Natural killer cell treated with Interleukin-12 subunit alpha and Interleukin-12 subunit beta and Interleukin-15 and Interleukin-18, amount 100 ng/mL, for 72 hours (primary cell): Measurements from ENCODE around the gene CPLANE2. TPM values are rescaled to one million over a fixed set of nuclear protein-coding genes. Genes with fewer than 3 reads are reported as not detected.
"Not testable (repeated sequence)": the region's sequence is repeated elsewhere in the genome, so short reads cannot be mapped to it uniquely, and the experiment has no call there.

ENCODE experiments used
- ATAC-seq, 2 donors: fragments of 150-1000 bp; cut with Tn5 transposase in 1 of 2; sonication (Bioruptor Pico), chemical (Tn5 transposase) in 1 of 2; 2 replicates each; pipeline ENCODE4 v1.10.0; 2021
- DNase-seq: peaks from one replicate; pipeline ENCODE4 v3.0.0; 2022; ENCODE audit warnings: low spot score
- H3K27ac Mint-ChIP-seq, 2 donors: 1 replicate in 1 of 2; 2 replicates in 1 of 2; pipeline ENCODE4 v1.8.0; 2022; ENCODE audit warnings: mixed read lengths in 2 of 2, mild to moderate bottlenecking in 1 of 2, moderate library complexity in 1 of 2
- H3K27me3 Mint-ChIP-seq, 2 donors: 1 replicate in 1 of 2; 2 replicates in 1 of 2; pipeline ENCODE4 v1.8.0; 2022; ENCODE audit warnings: mixed read lengths in 2 of 2
- H3K36me3 Mint-ChIP-seq: one replicate; pipeline ENCODE4 v1.8.0; 2022; ENCODE audit warnings: mixed read lengths
- H3K4me1 Mint-ChIP-seq, 2 donors: 1 replicate in 1 of 2; 2 replicates in 1 of 2; pipeline ENCODE4 v1.8.0; 2022; ENCODE audit warnings: low read depth in 2 of 2, mixed read lengths in 2 of 2, mild to moderate bottlenecking in 1 of 2
- H3K4me3 Mint-ChIP-seq: one replicate; pipeline ENCODE4 v1.8.0; 2022; ENCODE audit warnings: mixed read lengths
- H3K9me3 Mint-ChIP-seq: 2 replicates; pipeline ENCODE4 v1.8.0; 2022; ENCODE audit warnings: mixed read lengths
- total RNA-seq, 2 donors: library from RNA; stranded (reverse); gene quantifications; one replicate each; pipeline ENCODE4 v1.2.3, GENCODE V29; 2022

Gene CPLANE2
- total RNA-seq, 2 donors from 2014 or later: 3.2 to 3.8 TPM

DNA sequence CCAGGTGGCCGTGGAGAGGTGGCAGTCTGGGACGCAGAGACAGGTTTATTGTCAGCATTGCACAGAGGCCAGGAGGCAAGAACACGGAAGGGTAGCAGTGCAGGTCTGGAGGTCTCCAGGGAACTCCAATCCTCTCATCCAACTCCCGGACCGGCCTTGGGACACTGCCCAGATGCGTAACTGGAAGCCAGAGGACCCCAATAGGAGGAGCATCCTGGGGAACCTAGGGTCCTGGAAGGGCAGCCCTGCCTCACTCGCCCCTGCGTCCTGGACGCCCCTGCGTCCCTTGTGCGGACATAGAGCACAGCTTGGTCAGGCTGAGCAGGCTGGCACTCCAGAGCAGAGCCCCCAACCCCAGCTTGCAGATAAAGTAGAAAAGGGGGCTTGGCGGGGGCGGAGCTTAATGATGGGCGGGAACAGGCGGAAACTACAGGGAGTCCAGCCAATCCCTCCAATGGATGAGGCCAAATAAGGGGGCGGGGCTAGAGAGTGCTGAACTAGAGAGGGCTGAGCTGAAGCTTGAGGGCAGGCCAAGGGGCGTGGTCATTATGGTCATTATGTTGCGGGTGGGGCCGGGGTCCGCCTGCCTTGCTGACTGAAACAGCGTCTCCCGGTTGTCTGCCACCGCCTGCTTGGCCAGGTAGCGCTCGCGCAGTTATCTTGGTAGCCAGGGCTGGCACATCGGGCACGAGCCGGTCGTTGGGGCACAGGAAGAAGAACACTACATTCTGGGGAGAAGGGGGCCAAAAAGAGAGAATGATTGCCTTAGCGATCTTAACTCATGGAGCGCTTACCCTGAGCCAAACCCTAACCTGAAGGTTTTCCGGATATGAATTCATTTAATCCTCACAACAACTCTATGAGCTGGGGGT is 20.9 kb downstream of the CPLANE2 start:
- Mint-ChIP-seq H3K4me1 (peaks cover 11 to 13% of the 10 kb centered on the region in 2 donors), H3K4me3 (peak overlapping the region; percentile 76), H3K36me3 (no peaks in the 10 kb centered on the region), H3K27ac (no peak overlapping the region), H3K27me3 (peaks cover 0 to under 1% of the 10 kb centered on the region in 2 donors), H3K9me3 (no peaks in the 10 kb centered on the region)
- DNase-seq (peak; percentile 81), ATAC-seq (peak; percentile 47 to 63)

DNA sequence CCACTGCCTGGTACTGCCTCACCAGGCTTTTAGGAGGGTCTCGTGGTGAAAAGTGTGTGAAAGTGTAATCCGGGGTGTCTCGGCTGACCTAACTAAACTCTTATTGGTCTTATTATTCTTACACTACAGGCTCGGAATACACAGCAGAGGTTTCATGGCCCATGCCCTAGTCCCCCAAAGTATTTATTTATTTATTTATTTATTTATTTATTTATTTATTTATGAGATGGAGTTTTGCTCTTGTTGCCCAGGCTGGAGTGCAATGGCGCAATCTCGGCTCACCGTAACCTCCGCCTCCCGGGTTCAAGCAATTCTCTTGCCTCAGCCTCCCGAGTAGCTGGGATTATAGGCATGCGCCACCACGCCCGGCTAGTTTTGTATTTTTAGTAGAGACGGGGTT is 21.7 kb downstream of the CPLANE2 start:
- not testable (repeated sequence) for DNase-seq, H3K4me3 Mint-ChIP-seq

DNA sequence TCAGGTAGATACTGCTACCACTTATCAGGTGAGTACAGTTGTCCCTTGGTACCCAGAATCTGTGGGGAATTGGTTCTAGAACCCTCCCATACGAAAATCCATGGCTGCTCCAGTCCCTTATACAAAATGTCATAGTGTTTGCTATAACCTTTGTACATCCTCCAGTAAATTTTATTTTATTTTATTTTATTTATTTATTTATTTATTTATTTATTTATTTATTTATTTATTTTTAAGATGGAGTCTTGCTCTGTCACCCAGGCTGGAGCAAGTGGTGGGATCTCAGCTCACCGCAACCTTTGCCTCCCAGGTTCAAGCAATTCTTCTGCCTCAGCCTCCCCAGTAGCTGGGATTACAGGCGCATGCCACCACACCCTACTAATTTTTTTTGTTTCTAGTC is 23.4 kb downstream of the CPLANE2 start:
- ATAC-seq, H3K36me3 Mint-ChIP-seq: not testable (repeated sequence)

More for the DNA sequence above, 21.7 kb downstream of the CPLANE2 start:
- not testable (repeated sequence) for H3K36me3 Mint-ChIP-seq, H3K27ac Mint-ChIP-seq, H3K9me3 Mint-ChIP-seq, H3K27me3 Mint-ChIP-seq, ATAC-seq
- H3K4me1 Mint-ChIP-seq: peaks cover 11 to 13% of the 10 kb centered on the region in 2 donors

DNA sequence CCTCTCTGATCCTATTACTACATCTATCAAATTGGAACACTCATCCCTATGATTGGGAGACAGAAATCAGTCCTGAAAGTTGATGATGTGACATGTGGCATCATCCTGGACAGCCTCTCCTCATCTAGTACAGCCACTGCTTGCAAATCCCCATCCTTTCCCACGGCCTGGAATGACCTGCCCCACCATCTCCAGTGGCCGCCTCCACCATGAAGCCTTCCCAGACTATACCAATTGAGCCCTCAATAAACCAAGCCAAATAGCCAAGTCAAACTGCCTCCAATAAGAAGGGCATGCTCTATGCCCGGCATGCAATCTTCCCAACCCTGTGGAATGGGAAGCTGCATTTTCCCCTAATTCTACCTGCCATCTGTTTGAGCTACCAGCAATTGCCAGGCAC is 24.0 kb downstream of the CPLANE2 start:
- no peak overlapping the region for H3K27ac Mint-ChIP-seq
- H3K4me3 Mint-ChIP-seq: no peak overlapping the region
- no peaks in the 10 kb centered on the region for H3K9me3 Mint-ChIP-seq
- DNase-seq (no peak), ATAC-seq (no peak)
- peaks cover 6 to 9% of the 10 kb centered on the region in 2 donors for H3K4me1 Mint-ChIP-seq
- H3K27me3 Mint-ChIP-seq: no peaks in the 10 kb centered on the region
- no peaks in the 10 kb centered on the region for H3K36me3 Mint-ChIP-seq

More for the DNA sequence above, 23.4 kb downstream of the CPLANE2 start:
- H3K27ac Mint-ChIP-seq, H3K9me3 Mint-ChIP-seq, DNase-seq, H3K27me3 Mint-ChIP-seq, H3K4me3 Mint-ChIP-seq: not testable (repeated sequence)
- H3K4me1 Mint-ChIP-seq: peaks cover 6 to 13% of the 10 kb centered on the region in 2 donors

DNA sequence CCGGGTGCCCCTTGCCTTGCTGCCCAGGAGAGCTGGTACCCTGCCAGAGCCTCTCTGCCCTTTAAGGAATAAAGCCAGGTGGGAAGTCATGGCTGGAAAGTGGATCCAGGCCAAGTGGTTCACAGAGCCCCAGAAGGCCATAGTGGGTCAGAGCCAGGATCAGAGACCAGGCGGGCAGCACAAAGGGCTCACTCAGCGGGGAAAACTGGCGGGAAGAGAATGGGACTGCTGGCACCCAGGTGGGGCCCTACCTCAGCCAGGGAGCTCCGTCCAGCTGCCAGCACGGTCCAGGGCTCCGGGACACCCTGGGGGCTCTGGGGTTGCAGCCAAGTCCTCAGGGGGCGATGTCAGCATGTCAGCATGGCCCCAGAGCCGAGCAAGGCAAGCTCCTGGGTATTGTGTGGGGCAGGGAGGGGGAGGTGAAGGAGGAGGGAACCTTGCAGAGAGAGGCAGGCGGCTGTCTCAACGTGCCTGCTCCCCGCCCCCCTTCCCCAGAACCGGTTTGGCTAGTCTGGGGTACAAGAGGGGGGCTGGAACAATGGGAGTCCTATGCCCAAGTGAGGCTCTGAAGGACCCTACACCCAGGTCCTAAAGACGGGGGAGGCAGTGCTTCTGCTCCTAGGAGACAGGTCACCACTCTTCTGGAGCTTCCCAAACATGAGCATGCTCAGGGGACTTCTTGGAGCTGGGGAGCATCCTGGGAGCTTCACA is 24.6 kb downstream of the CPLANE2 start, which contains the start of gene ARHGEF19:
Gene ARHGEF19, minus strand, starts transcription at position 402 of the 711 bp plus-strand sequence. CDS start 3,598 bp downstream, outside the sequence.
- no peak within 1 kb of the TSS for H3K27ac Mint-ChIP-seq
- no peaks in the 10 kb centered on the region for H3K36me3 Mint-ChIP-seq
- no peak for DNase-seq
- no peaks in the 10 kb centered on the region for H3K27me3 Mint-ChIP-seq
- no peak within 1 kb of the TSS for H3K4me3 Mint-ChIP-seq
- no peak for ATAC-seq
- H3K9me3 Mint-ChIP-seq: no peaks in the 10 kb centered on the region
- H3K4me1 Mint-ChIP-seq: peaks cover 8 to 9% of the 10 kb centered on the region in 2 donors

DNA sequence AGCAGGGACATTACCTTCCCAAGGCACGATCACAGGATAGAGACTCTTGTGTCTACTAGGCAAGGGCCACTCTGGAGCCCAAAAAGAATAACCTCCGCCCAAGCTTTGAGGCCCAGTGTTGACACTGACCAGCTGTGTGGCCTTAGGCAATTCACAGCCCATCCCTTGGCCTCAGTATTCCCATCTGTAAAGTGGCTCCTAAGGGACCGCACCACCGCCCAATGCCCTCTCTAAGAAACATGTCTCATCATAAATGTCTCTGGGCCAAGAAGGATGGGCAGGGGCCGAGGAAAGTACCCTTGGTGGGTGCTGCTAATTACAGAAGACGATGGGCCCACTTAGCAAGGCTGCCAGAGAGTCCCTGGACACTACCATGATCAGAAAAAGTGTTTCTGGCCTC is 25.2 kb downstream of the CPLANE2 start:
- DNase-seq: no peak
- Mint-ChIP-seq H3K4me3 (no peak overlapping the region), H3K27ac (no peak overlapping the region), H3K27me3 (no peaks in the 10 kb centered on the region), H3K9me3 (no peaks in the 10 kb centered on the region), H3K36me3 (no peaks in the 10 kb centered on the region), H3K4me1 (peaks cover 10 to 12% of the 10 kb centered on the region in 2 donors)
- no peak for ATAC-seq

DNA sequence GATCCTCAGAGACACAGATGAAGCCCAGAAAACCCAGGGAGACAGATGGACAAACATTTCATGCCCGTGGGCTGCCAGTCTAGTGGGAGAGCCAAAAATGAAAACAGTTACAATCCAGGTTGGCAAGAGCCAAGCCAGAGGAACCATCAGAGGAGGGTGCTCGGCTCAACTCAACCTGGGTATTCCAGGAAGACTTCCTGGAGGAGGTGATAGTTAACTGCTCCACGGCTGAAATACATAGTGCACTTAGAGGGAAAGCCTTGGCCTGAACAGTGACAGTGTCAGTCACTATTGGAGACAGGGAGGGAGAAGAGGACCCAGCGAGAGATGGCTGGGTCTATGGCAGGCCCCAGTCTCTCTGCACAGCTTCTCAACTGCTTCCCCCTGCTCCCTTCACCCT is 26.4 kb downstream of the CPLANE2 start:
- Mint-ChIP-seq H3K27me3 (no peaks in the 10 kb centered on the region), H3K27ac (no peak overlapping the region)

DNA sequence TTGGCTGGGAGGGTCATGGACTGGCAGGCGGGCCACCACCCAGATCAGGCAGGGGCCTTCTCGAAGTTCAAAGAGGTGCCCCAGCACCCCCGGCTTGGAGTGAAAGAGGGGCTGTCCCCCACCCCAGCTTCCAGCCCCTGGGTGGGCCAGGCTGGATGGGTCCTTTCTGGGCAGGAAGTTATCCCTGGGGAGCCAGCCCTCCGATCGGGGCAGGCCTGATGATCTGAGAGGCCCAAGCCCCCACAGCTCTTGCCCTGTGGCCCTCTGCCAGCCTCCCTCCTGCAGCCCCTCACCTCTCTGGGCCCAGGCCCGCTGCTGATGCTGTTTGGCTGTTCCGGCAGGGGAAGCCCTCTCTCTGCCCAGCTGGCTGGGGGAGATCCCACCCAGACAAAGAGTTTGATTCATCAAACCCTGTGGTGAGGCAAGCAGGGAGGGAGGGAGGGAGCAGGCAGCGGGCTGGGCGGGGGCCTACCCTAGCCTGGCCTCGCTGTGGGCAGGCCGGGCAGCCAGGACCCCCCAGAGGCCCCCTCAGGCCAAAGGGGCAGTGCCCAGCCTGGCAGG is 27.1 kb downstream of the CPLANE2 start:
- H3K36me3 Mint-ChIP-seq: no peaks in the 10 kb centered on the region
- peaks cover 4 to 11% of the 10 kb centered on the region in 2 donors for H3K4me1 Mint-ChIP-seq
- H3K27ac Mint-ChIP-seq: no peak overlapping the region
- no peaks in the 10 kb centered on the region for H3K9me3 Mint-ChIP-seq
- H3K4me3 Mint-ChIP-seq: no peak overlapping the region
- ATAC-seq (no peak), DNase-seq (no peak)
- no peaks in the 10 kb centered on the region for H3K27me3 Mint-ChIP-seq

More for the DNA sequence above, 26.4 kb downstream of the CPLANE2 start:
- H3K4me3 Mint-ChIP-seq: no peak overlapping the region
- ATAC-seq (no peak), DNase-seq (no peak)
- H3K9me3 Mint-ChIP-seq: no peaks in the 10 kb centered on the region
- H3K36me3 Mint-ChIP-seq: no peaks in the 10 kb centered on the region
- H3K4me1 Mint-ChIP-seq: peaks cover 4 to 11% of the 10 kb centered on the region in 2 donors

DNA sequence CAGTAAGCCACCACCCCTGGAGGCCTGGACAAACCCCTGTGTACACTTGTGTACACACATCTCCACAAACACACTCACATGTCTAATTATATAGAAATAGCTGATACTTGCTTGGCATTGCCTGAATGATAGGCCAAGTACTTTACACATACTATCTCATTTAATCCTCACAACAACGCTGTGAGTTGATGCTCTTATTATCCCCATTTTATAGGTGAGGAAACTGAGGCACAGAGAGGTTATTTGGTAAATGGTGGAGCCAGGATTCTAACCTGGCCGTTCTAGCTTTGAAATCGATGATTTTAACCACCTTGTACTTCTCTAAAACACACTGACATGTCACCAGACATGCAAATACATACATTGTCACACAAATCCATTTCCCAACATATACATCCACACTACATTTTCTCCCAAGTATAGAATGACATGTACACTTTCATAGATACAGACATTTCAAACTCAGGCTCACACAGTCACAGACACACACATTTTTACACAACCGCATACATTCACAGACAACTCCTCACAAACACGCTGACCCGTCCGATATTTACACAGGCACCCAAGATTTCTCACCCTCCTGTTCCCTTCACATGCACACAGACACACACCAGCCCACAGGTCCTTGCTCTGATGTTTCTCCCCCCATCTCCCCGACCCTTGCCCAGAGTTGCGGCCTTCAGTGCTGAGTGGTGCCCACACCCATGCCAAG is 27.7 kb downstream of the CPLANE2 start:
- no peaks in the 10 kb centered on the region for H3K27me3 Mint-ChIP-seq
- ATAC-seq: no peak
- H3K27ac Mint-ChIP-seq: no peak overlapping the region
- no peaks in the 10 kb centered on the region for H3K36me3 Mint-ChIP-seq
- H3K9me3 Mint-ChIP-seq: no peaks in the 10 kb centered on the region
- H3K4me1 Mint-ChIP-seq: peaks cover 4 to 13% of the 10 kb centered on the region in 2 donors
- no peak for DNase-seq
- no peak overlapping the region for H3K4me3 Mint-ChIP-seq

DNA sequence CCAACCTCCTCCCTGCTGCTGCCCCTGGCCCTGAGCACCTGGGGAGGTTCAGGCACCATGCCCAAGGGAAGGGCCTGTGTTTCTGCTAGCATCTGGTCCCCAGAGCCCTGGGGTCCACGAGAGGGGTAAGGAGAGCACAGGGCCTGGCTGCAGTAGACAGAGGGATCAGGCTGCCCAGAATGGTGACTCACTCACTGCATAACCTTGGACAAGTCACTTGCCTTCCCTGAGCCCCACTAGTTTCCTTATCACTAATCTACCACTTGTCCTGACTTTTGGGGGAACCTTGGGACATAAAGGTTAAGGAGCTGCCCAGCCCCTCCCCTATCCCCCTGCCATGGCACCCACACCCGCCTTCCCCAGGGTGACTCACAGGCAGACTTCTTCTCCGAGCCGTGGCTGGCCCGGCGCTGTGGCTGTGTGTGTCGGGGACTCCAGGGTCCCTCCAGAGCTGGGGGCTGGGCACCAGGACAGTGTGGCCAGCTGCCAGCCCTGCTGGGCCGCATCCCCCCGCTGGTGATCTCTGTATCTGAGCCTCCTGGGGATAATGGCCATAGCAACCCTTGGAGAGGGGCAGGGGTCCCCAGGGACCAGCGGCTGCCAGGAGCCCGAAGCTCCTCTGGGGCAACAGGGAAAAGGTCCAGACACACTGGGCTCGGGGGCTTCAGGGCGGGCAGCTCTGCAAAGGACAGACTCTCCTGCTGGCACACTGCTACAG is 28.6 kb downstream of the CPLANE2 start:
- ATAC-seq: no peak
- Mint-ChIP-seq H3K27ac (no peak overlapping the region), H3K36me3 (peaks cover 4% of the 10 kb centered on the region), H3K27me3 (no peaks in the 10 kb centered on the region), H3K4me3 (no peak overlapping the region), H3K9me3 (no peaks in the 10 kb centered on the region), H3K4me1 (peaks cover 8 to 16% of the 10 kb centered on the region in 2 donors)
- no peak for DNase-seq

DNA sequence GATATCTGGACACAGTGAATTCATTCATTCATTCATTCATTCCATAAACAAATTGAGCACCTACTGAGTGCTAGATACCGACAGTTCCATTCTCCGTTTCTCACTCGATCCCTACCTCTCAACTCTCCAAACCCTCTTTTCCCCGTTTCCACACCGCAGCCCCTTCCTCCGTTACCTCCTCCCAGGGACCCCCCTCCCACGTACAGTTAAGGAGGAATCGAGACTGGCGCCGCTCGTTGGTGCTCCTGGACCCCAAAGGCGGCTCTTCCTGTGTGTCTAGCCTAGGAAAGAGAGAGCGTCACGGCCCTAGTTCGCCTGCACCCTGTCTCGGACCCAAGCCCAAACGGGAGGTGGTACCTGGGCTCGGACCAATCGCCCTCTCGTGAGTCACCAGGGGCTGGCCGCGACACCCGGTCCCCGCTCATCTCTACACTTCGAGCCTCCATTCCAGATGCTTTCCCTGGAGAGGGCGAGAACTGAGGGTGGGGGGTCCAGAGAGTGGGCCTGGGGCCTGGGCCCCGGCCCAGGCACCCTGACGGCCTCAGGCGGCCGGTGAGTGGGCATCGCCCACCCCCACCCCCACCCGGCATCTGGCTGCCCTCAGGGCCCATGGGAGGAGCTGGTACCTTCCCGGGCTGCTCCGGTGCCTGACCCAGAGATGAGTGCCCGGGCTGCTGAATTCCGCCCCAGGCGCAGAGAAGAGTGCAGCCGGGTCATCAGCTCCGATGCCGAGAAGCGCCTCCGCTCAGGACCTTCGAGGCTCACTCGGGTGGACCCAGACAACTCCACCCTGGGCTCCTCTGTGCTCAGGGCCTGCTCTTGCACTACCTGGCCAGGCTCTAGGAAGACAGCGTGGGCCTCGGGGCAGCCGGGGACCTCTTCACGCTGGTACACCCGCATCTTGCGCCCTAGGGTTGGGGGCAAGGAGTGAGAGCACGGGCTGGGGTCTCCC is 29.4 kb downstream of the CPLANE2 start:
- peak overlapping the region; percentile 88 for H3K4me3 Mint-ChIP-seq

More for the DNA sequence above, 29.4 kb downstream of the CPLANE2 start:
- Mint-ChIP-seq H3K36me3 (peaks cover 5% of the 10 kb centered on the region), H3K27me3 (no peaks in the 10 kb centered on the region), H3K4me1 (peaks cover 9 to 18% of the 10 kb centered on the region in 2 donors), H3K27ac (peak overlapping the region; percentile 90 to 95), H3K9me3 (no peaks in the 10 kb centered on the region)
- ATAC-seq (no peak), DNase-seq (no peak)
